Prostate gland (tissue), 2 donors: ENCODE data around the gene POLE. TPM values are rescaled to one million over a fixed set of nuclear protein-coding genes. Genes with fewer than 3 reads are reported as not detected.

Experiments
- DNase-seq: peaks from one replicate; pipeline ENCODE4 v3.0.0-alpha.2; 2019; ENCODE audit warnings: low spot score
- H3K27ac ChIP-seq, 2 donors: fragments of 200-600 bp; sonication (generic); 2 replicates each; pipeline ENCODE4 v1.5.1; 2017 to 2019
- H3K27me3 ChIP-seq: fragments of 200-600 bp; sonication (generic); replicated peaks from 2 replicates; pipeline ENCODE4 v1.5.1; 2019; ENCODE audit not compliant: insufficient read depth
- H3K36me3 ChIP-seq, 2 donors: fragments of 200-600 bp; sonication (generic); 1 replicate in 1 of 2; 2 replicates in 1 of 2; pipeline versions ENCODE4 v1.5.1 to v1.8.1; 2017 to 2019
- H3K4me1 ChIP-seq: fragments of 200-600 bp; sonication (generic); replicated peaks from 2 replicates; pipeline ENCODE4 v1.5.1; 2019
- H3K4me3 ChIP-seq, 2 donors: fragments of 200-600 bp; sonication (generic); 2 replicates each; pipeline ENCODE4 v1.5.1; 2017 to 2019
- H3K9me3 ChIP-seq: fragments of 200-600 bp; sonication (generic); 2 replicates; pipeline ENCODE4 v1.5.1; 2017
- POLR2A ChIP-seq: fragments of 450-650 bp; IDR thresholded peaks from one replicate; pipeline ENCODE4 v1.6.1; 2016; ENCODE audit warnings: antibody characterized with exemption, mild to moderate bottlenecking
- POLR2AphosphoS5 ChIP-seq: sonication (generic); formaldehyde crosslinking; IDR thresholded peaks from one replicate; pipeline ENCODE4 v1.6.1; 2017; ENCODE audit warnings: antibody characterized with exemption
- WGBS: methylation state at CpG from one replicate; pipeline ENCODE4 v1.1.5; 2018; 5-methylcytosine and 5-hydroxymethylcytosine counted together
- intact Hi-C: fragments of 100-400 bp; cut with DNase I; formaldehyde crosslinking; loops from one replicate; pipeline ENCODE4 v1.14.2; 2022
- total RNA-seq, 2 donors: library from RNA; depleted of rRNA; stranded (reverse); fragments of >200 nt; gene quantifications; one replicate each; pipeline ENCODE4 v1.1.0, GENCODE V29; 2016
- TF ChIP-seq, protein P1 (sequence below), 4 experiments: fragments of 200-600 bp in 2 of 4; fragments of 450-650 bp in 2 of 4; sonication (generic) in 2 of 4; IDR thresholded peaks; 1 replicate in 3 of 4; 2 replicates in 1 of 4; pipeline ENCODE4 v1.5.1; 2016 to 2019; ENCODE audit warnings: antibody characterized with exemption in 4 of 4, mild to moderate bottlenecking in 2 of 4, moderate library complexity in 2 of 4

Gene POLE
- total RNA-seq, 2 donors from 2014 or later, result 41.8 to 65.4 TPM

DNA sequence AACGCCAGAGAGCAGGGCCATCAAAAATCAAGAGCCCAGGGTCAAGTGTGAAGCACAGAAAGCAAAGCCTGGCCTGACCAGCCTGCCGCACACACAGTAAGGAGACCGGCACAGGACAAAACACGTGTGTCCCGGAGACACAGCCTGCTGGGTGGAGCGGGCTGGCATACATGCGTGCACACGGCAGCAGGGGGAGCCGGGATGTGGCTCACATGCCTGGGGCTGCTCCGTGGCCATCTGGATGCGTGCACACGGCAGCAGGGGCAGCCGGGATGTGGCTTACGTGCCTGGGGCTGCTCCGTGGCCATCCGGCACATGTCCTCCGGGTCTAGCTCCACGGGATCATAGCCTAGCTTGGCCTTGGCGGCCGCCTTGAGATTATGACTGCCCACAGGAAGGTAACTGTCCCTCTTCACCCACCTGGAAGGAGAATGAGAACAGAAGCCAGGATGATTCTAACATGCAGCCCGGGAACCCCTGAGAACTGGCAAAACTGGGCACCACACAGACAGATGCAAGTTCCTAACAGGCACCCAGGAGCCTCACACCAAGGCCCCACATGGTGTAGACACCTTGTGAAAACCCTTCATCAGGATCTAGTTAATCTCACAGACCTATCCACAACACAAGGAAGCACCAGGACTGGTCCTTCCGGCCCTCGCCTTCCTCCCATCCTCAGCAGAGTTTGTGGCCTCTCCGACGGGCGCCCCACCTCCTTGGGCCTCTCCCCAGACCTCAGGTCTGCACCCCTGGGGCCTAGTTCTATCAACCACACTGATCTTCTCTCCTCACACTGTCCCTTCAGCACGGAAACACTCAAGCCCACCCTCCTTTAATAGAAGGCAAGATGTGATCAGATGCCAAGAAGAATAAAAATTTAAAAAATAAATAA lies 13.6 kb downstream of the POLE start:
- no peak overlapping the region for H3K4me3 ChIP-seq
- no peak for DNase-seq

DNA sequence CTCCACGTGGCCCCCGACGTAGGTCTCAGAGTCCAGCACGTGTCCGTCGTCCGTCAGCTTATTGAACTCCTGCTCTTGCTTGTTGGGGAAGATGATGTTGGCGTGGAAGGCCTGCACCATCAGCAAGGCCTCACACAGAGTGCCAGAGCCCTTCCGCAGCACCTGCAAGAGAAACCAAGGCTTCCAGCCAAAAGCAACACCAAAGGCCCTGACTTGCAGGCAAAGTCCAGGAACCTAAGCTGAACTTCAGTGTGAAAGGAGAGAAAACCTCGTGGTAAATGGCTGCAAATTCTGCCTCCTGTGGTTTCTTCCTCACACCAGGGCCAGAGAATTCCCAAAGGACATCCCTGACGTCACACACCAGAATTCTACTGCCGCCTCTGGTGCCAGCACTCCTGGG lies 14.5 kb downstream of the POLE start:
- Histone ChIP-seq H3K4me3 (no peak overlapping the region), H3K36me3 (peaks cover 2 to 23% of the 10 kb centered on the region in 2 donors), H3K27ac (no peak overlapping the region), H3K4me1 (no peaks in the 10 kb centered on the region), H3K9me3 (no peaks in the 10 kb centered on the region), H3K27me3 (no peaks in the 10 kb centered on the region)
- WGBS, result 98% methylated on average over 12 of the region's 12 CpGs
- DNase-seq, result no peak
- TF ChIP-seq, protein P1, sequence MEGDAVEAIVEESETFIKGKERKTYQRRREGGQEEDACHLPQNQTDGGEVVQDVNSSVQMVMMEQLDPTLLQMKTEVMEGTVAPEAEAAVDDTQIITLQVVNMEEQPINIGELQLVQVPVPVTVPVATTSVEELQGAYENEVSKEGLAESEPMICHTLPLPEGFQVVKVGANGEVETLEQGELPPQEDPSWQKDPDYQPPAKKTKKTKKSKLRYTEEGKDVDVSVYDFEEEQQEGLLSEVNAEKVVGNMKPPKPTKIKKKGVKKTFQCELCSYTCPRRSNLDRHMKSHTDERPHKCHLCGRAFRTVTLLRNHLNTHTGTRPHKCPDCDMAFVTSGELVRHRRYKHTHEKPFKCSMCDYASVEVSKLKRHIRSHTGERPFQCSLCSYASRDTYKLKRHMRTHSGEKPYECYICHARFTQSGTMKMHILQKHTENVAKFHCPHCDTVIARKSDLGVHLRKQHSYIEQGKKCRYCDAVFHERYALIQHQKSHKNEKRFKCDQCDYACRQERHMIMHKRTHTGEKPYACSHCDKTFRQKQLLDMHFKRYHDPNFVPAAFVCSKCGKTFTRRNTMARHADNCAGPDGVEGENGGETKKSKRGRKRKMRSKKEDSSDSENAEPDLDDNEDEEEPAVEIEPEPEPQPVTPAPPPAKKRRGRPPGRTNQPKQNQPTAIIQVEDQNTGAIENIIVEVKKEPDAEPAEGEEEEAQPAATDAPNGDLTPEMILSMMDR (IDR thresholded peaks at IDR 0.05), result no peak
- no peak for TF ChIP-seq POLR2AphosphoS5
- no peak for TF ChIP-seq POLR2A
- intact Hi-C loops, result no loop called here

More for the DNA sequence above, 13.6 kb downstream of the POLE start:
- 92% methylated on average over 27 of the region's 27 CpGs for WGBS
- Histone ChIP-seq H3K4me1 (no peaks in the 10 kb centered on the region), H3K27ac (no peak overlapping the region), H3K27me3 (no peaks in the 10 kb centered on the region), H3K36me3 (peaks cover 2 to 17% of the 10 kb centered on the region in 2 donors), H3K9me3 (no peaks in the 10 kb centered on the region)
- TF ChIP-seq, protein P1 (IDR thresholded peaks at IDR 0.05), result no peak
- TF ChIP-seq POLR2AphosphoS5 (no peak), POLR2A (no peak)
- intact Hi-C loops, result no loop called here

DNA sequence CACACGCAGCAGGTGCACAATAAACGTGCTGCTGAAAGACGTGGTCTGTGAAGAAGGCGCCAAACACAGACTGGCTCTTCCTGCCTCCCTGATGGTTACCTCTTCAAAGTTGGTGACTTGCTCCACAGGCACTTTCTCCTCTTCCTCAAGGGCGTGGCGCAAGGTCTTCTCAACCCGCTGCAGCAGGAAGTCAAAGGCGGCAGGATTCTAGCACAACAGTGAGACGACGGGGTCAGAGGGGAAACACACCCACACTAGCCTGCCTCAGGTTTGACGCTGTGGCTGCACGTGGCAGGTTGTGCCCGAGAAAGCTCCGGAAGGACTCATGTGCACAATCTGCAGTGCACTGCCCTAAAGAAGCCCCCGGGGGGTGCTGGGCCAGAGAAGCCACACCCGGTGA lies 15.0 kb downstream of the POLE start:
- no peaks in the 10 kb centered on the region for H3K9me3 ChIP-seq
- H3K27me3 ChIP-seq, result no peaks in the 10 kb centered on the region
- H3K4me1 ChIP-seq, result no peaks in the 10 kb centered on the region
- peaks cover 2 to 23% of the 10 kb centered on the region in 2 donors for H3K36me3 ChIP-seq
- H3K4me3 ChIP-seq, result no peak overlapping the region
- WGBS, result 87% methylated on average over 16 of the region's 16 CpGs
- no peak overlapping the region for H3K27ac ChIP-seq
- TF ChIP-seq POLR2AphosphoS5, result no peak
- no peak for TF ChIP-seq POLR2A
- TF ChIP-seq, protein P1 (IDR thresholded peaks at IDR 0.05), result no peak
- no peak for DNase-seq
- intact Hi-C loops, result no loop called here

DNA sequence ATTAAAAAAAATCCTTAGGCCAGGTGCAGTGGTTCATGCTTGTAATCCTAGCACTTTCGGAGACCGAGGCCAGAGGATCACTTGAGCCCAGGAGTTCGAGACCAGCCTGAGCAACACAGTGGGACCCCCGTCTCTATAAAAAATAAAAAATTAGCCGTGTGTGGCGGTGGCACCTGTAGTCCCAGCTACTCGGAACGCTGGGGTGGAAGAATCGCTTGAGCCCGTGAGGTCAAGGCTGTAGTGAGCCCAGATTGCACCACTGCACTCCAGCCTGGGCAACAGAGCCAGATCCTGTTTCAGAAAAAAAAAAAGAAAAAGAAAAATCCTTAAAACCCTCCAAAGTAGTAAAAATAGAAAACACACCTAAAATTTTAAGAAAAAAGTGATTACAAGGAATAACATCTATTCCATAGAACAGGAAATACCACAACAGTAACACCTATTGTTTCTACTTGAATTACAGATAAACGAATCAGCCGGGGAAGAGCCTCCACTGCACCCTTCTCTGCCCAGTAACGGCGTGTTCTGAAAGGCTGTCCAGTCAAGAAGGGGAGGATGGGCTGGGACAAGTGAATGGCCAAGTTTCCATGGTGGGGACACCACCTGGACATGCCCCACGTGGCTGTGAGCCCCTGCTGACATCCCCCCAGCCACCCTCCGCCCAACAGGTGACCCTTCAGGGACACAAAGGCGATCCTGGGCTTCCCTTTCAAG lies 17.8 kb downstream of the POLE start:
- Histone ChIP-seq H3K27me3 (no peaks in the 10 kb centered on the region), H3K27ac (no peak overlapping the region), H3K9me3 (no peaks in the 10 kb centered on the region), H3K36me3 (peaks cover 2 to 15% of the 10 kb centered on the region in 2 donors), H3K4me1 (no peaks in the 10 kb centered on the region), H3K4me3 (no peak overlapping the region)
- DNase-seq, result no peak
- no peak for TF ChIP-seq POLR2A
- TF ChIP-seq POLR2AphosphoS5, result no peak
- TF ChIP-seq, protein P1 (IDR thresholded peaks at IDR 0.05), result no peak
- intact Hi-C loops, result no loop called here
- whole genome bisulfite sequencing, result 92% methylated on average over 17 of the region's 17 CpGs
